GM12878 (cell line): ENCODE results near the gene FXYD7. TPM values are rescaled to one million over a fixed set of nuclear protein-coding genes. Genes with fewer than 3 reads are reported as not detected.

Experiments used
- ATAC-seq: fragments of 200-7000 bp; cut with Tn5 transposase; 3 replicates; pipeline ENCODE4 v1.9.1; 2020; ENCODE audit warnings: mild to moderate bottlenecking, moderate library complexity
- BruUV-seq: library from RNA; stranded (reverse); fragments of 400-500 nt; replicated peaks from 2 replicates; lab custom pipeline; 2021; lab: Mats Ljungman, UMichigan
- CTCF ChIA-PET: fragments of 300-600 bp; sonication (Branson Sonifier 250); formaldehyde crosslinking; extraction: SDS; loops from one replicate; lab custom pipeline; 2021; ENCODE audit warnings: inconsistent platforms; lab: Yijun Ruan, JAX
- POLR2A ChIA-PET: fragments of 350-600 bp; formaldehyde crosslinking; extraction: SDS; loops from one replicate; lab custom pipeline; 2021; ENCODE audit warnings: inconsistent platforms; lab: Charles Lee
- RAD21 ChIA-PET: fragments of 300-600 bp; sonication (Branson Sonifier 250); formaldehyde crosslinking; loops from one replicate; lab custom pipeline; 2023; ENCODE audit warnings: antibody characterized with exemption; ENCODE audit not compliant: unreplicated experiment; lab: Charles Lee
- SMC1A ChIA-PET: fragments of 300-600 bp; sonication (Branson Sonifier 250); formaldehyde crosslinking; loops from one replicate; lab custom pipeline; 2023; ENCODE audit not compliant: unreplicated experiment, uncharacterized antibody; lab: Charles Lee
- DNase-seq: peaks from one replicate; pipeline ENCODE4 v3.0.0-alpha.2; 2011; ENCODE audit warnings: low read depth, low spot score
- FAIRE-seq: peaks from 3 replicates; lab custom pipeline; 2011; peaks lifted over from hg19 to GRCh38; lab: Jason Lieb, UNC
- H2AFZ ChIP-seq: 2 replicates; pipeline ENCODE4 v1.6.0; 2011; ENCODE audit warnings: low read depth, low read length, control low read depth; ENCODE audit not compliant: control insufficient read depth
- H3K27ac ChIP-seq: 2 replicates; pipeline ENCODE4 v1.5.1; 2011; ENCODE audit warnings: control low read depth; ENCODE audit not compliant: control insufficient read depth, insufficient read depth
- H3K27me3 ChIP-seq, 2 experiments: replicated peaks in 1 of 2; 2 replicates each; pipeline versions ENCODE4 v1.6.0 to v1.6.1; 2011; ENCODE audit warnings: low read length in 1 of 2; ENCODE audit not compliant: control insufficient read depth in 2 of 2, insufficient read depth in 2 of 2
- H3K36me3 ChIP-seq, 2 experiments: 2 replicates each; pipeline ENCODE4 v1.5.1; 2011; ENCODE audit warnings: low read length in 1 of 2; ENCODE audit not compliant: control insufficient read depth in 2 of 2, insufficient read depth in 2 of 2
- H3K4me1 ChIP-seq: 2 replicates; pipeline ENCODE4 v1.6.1; 2011; ENCODE audit warnings: mild to moderate bottlenecking, low read length, moderate library complexity, mixed read lengths; ENCODE audit not compliant: control insufficient read depth, insufficient read depth
- H3K4me2 ChIP-seq: 2 replicates; pipeline ENCODE4 v1.6.0; 2011; ENCODE audit warnings: control low read depth; ENCODE audit not compliant: control insufficient read depth, insufficient read depth
- H3K4me3 ChIP-seq: fragments of 200-600 bp; sonication (generic); 2 replicates; pipeline ENCODE4 v1.5.1; 2016
- H3K79me2 ChIP-seq: 2 replicates; pipeline ENCODE4 v1.6.0; 2011; ENCODE audit warnings: low read length; ENCODE audit not compliant: control insufficient read depth, insufficient read depth
- H3K9ac ChIP-seq: 2 replicates; pipeline ENCODE4 v1.8.0; 2011; ENCODE audit warnings: low read length, control low read depth, mixed read lengths; ENCODE audit not compliant: control insufficient read depth, insufficient read depth
- H3K9me3 ChIP-seq: replicated peaks from 3 replicates; pipeline ENCODE4 v1.5.1; 2011; ENCODE audit warnings: mild to moderate bottlenecking, low read length; ENCODE audit not compliant: control insufficient read depth, insufficient read depth
- H4K20me1 ChIP-seq: 2 replicates; pipeline ENCODE4 v1.6.0; 2011; ENCODE audit not compliant: control insufficient read depth, insufficient read depth
- LARP7 ChIP-seq: fragments of 450-650 bp; IDR thresholded peaks from 2 replicates; pipeline ENCODE4 v1.6.1; 2017; ENCODE audit warnings: mild to moderate bottlenecking
- POLR2AphosphoS5 ChIP-seq: IDR thresholded peaks from 2 replicates; pipeline ENCODE4 v1.6.1; 2011; ENCODE audit warnings: mild to moderate bottlenecking, low read length, inconsistent platforms
- RUNX3 ChIP-seq: IDR thresholded peaks from 2 replicates; pipeline ENCODE4 v1.6.1; 2012; ENCODE audit warnings: low read length, inconsistent platforms
- SREBF1 ChIP-seq: IDR thresholded peaks from 2 replicates; pipeline ENCODE4 v1.6.1; 2012; ENCODE audit warnings: mild to moderate bottlenecking, low read length
- SRF ChIP-seq, 2 experiments: IDR thresholded peaks; 2 replicates each; pipeline ENCODE4 v1.6.1; 2011; ENCODE audit warnings: low read depth in 2 of 2, low read length in 2 of 2, mild to moderate bottlenecking in 1 of 2, moderate library complexity in 1 of 2
- TBL1XR1 ChIP-seq: IDR thresholded peaks from 2 replicates; pipeline ENCODE4 v1.6.1; 2012; ENCODE audit warnings: low read depth, low read length, improper control_type of control experiment
- WGBS: methylation state at CpG from one replicate; pipeline ENCODE4 v1.1.6; 2016; ENCODE audit warnings: low lambda C conversion rate; ENCODE audit not compliant: insufficient replicate concordance, insufficient coverage; ENCODE audit errors: missing lambda C conversion rate; 5-methylcytosine and 5-hydroxymethylcytosine counted together
- in situ Hi-C: fragments of 300-500 bp; cut with MboI; formaldehyde crosslinking; loops from 9 replicates; pipeline ENCODE4 v1.14.3; 2018; ENCODE audit warnings: mixed read lengths
- intact Hi-C: fragments of 100-400 bp; cut with micrococcal nuclease; formaldehyde crosslinking; loops from one replicate; pipeline ENCODE4 v1.14.2; 2022; ENCODE audit not compliant: unreplicated experiment
- polyA plus RNA-seq, 11 experiments: library from polyadenylated mRNA; depleted of rRNA in 4 of 11; unstranded in 6 of 11; stranded (reverse) in 5 of 11; fragments of >200 nt; fragmentation: Nextera tagmentation in 4 of 11; fragmentation: Illumina TruSeq in 1 of 11; extraction: Ambion mirVana in 4 of 11; extraction: Trizol in 1 of 11; gene quantifications; 1 replicate in 1 of 11; 2 replicates in 10 of 11; pipeline versions ENCODE4 v1.2.1 to v1.2.3, GENCODE V29; 2011 to 2016; ENCODE audit warnings: inconsistent platforms in 2 of 11, missing spikeins in 2 of 11, low read depth in 1 of 11
- total RNA-seq, 4 experiments: library from RNA; depleted of rRNA in 3 of 4; stranded (reverse); fragments of >200 nt in 3 of 4; fragmentation: Illumina TruSeq in 1 of 4; extraction: Trizol in 1 of 4; gene quantifications; 2 replicates each; pipeline versions ENCODE4 v1.2.1 to v1.2.3, GENCODE V29; 2013 to 2021
- TF ChIP-seq, protein P1 (sequence below): fragments of 450-650 bp; IDR thresholded peaks from 2 replicates; pipeline ENCODE4 v1.6.1; 2018; ENCODE audit warnings: borderline replicate concordance, mild to moderate bottlenecking; ENCODE audit not compliant: partially characterized antibody

Gene FXYD7
- total and polyA plus RNA-seq, 10 of the 15 experiments (the other 5 are each of a cell fraction or from before 2014, with no cell fraction given): 0.07 to 0.28 (median 0.12) TPM; not detected in 7

DNA sequence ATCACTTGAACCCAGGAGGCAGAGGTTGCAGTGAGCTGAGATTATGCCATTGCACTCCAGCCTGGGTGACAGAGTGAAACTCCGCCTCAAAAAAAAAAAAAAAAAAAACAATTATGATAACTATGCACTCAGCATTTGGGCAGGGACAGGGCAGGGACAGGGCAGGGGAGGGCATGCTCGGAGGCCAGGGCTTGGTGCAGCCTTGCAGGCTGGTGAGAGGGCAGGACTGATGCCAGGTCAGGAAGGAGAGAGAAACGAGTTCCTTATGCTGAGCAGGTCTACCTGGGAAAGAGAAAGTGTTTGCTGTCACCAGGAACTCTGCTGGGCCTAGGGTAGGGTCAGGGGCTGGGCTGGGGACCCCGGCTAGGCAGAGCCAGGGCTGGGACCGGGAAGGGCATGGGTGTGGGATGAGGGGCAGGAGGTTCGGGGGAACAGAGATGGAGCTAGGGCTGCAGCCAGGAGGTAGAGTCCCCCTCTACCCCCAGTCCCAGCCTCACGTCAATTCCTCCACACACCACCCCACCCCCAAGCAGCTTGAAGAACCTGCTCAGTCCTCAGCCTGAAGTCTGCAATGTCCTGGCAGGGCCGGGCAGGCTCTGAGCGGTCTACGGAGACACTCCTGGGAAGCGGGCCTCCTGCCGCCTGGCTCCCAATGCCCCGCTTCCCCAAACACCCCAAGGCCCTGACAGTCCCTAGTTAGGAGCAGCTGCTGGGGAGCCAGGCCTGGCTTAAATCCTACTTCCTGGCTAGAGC is 24.6 kb upstream of the FXYD7 start:
- intact Hi-C loops (no loop called here), in situ Hi-C loops (no loop called here)
- H3K27me3 ChIP-seq: no peaks in the 10 kb centered on the region
- POLR2A ChIA-PET: interaction anchor here (0.6 kb wide), 1 partner anchor 362 kb away, joined by 5 read pairs; no protein-coding TSS in a partner anchor
- peaks cover 6% of the 10 kb centered on the region for H3K4me1 ChIP-seq
- SMC1A ChIA-PET: interaction anchor here (0.7 to 3.6 kb wide), 2 partner anchors 23 to 229 kb away, joined by 3 to 10 read pairs; partner anchors contain the start of gene FFAR1
- ATAC-seq: no peak
- H2AFZ ChIP-seq: no peak overlapping the region
- no peak overlapping the region for H3K27ac ChIP-seq
- H3K4me3 ChIP-seq: no peak overlapping the region
- H4K20me1 ChIP-seq: no peaks in the 10 kb centered on the region
- H3K79me2 ChIP-seq: no peaks in the 10 kb centered on the region
- 45% methylated on average over 11 of the region's 13 CpGs for WGBS
- no TSS peak for BruUV-seq
- TF ChIP-seq SREBF1: no peak
- no peak for TF ChIP-seq POLR2AphosphoS5
- TF ChIP-seq RUNX3: no peak
- no peak for TF ChIP-seq LARP7
- TF ChIP-seq TBL1XR1: no peak
- TF ChIP-seq SRF (IDR thresholded peaks at IDR 0.05; ENCODE audit: low read depth in 2 of 2, low read length in 2 of 2): no peak
- TF ChIP-seq, protein P1, sequence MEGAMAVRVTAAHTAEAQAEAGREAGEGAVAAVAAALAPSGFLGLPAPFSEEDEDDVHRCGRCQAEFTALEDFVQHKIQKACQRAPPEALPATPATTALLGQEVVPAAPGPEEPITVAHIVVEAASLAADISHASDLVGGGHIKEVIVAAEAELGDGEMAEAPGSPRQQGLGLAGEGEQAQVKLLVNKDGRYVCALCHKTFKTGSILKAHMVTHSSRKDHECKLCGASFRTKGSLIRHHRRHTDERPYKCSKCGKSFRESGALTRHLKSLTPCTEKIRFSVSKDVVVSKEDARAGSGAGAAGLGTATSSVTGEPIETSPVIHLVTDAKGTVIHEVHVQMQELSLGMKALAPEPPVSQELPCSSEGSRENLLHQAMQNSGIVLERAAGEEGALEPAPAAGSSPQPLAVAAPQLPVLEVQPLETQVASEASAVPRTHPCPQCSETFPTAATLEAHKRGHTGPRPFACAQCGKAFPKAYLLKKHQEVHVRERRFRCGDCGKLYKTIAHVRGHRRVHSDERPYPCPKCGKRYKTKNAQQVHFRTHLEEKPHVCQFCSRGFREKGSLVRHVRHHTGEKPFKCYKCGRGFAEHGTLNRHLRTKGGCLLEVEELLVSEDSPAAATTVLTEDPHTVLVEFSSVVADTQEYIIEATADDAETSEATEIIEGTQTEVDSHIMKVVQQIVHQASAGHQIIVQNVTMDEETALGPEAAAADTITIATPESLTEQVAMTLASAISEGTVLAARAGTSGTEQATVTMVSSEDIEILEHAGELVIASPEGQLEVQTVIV: no peak
- H3K9ac ChIP-seq: no peak overlapping the region
- DNase-seq: no peak
- no peaks in the 10 kb centered on the region for H3K9me3 ChIP-seq
- no peak overlapping the region for H3K4me2 ChIP-seq
- H3K36me3 ChIP-seq: no peaks in the 10 kb centered on the region
- no peak for FAIRE-seq
- CTCF ChIA-PET: interaction anchor here (1.3 to 6.4 kb wide), 3 partner anchors 17 to 75 kb away, joined by 4 to 75 read pairs (median 34); partner anchors contain the start of genes FXYD7 and LGI4
- RAD21 ChIA-PET: interaction anchor here (0.5 to 1.6 kb wide), 2 partner anchors 10 to 17 kb away, joined by 3 to 6 read pairs; no protein-coding TSS in a partner anchor
